GM19455 (cell line): ENCODE results near the gene CACNA1C.

Source experiments
- ATAC-seq: cut with Tn5 transposase; IDR thresholded peaks from one replicate; pipeline ENCODE4 v1.9.1; 2021; ENCODE audit not compliant: unreplicated experiment

CACNA1C gene

GRCh38 chr12:2631653-2632350, 579.0 kb downstream of the CACNA1C start:
- no peak for ATAC-seq

- no peak for ATAC-seq
Measured at GRCh38 chr12:2633176-2633824, 580.5 kb downstream of the CACNA1C start.

GRCh38 chr12:2633825-2634200, 581.0 kb downstream of the CACNA1C start:
- ATAC-seq, result no peak

GRCh38 chr12:2634471-2634870, 581.7 kb downstream of the CACNA1C start:
- no peak for ATAC-seq

DNA sequence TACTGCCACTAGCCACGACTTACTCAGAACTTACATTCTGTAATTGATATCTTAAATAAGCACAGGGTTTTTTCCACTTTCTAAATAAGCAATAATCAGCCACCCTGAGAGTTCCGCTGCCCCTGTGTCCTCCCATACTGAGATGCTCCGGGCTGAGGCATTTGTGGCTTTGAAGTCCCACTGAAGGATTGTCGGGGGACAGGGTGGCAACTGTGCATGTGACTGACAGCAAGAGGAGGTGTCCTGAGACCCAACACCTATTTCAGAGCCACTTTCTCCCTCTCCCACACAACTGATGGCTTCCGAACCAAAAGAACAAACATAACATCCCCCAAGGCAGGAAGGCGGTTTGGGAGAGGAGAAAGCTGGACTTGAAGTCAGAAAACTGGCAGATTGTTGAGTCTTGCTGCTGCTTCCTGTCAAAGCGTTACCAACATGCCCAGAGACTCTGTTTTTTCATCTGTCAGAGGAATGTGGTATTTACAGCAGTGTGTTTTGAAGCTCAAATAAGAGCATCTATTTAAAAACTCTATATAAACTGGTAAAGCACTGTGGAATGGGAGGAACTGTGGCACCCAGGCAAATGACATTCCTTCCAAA, 584.1 kb downstream of the CACNA1C start:
- no peak for ATAC-seq

GRCh38 chr12:2637371-2637770, 584.6 kb downstream of the CACNA1C start:
- no peak for ATAC-seq

- no peak for ATAC-seq
Measured at GRCh38 chr12:2638273-2639019, 585.7 kb downstream of the CACNA1C start.

DNA sequence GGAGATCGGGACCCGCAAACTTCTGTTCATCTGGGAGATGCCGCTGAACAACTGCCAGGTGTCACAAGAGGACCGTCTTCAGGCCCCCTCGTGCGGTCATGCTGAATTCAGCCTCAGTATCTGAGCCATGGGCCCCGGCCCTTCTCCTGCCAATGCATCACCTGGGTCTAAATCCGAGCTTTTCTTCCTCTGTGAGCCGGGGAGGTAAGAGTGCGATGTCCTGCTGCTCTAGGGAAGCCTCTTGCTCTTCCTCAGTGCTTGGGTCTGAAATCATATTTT, 586.2 kb downstream of the CACNA1C start:
- no peak for ATAC-seq

DNA sequence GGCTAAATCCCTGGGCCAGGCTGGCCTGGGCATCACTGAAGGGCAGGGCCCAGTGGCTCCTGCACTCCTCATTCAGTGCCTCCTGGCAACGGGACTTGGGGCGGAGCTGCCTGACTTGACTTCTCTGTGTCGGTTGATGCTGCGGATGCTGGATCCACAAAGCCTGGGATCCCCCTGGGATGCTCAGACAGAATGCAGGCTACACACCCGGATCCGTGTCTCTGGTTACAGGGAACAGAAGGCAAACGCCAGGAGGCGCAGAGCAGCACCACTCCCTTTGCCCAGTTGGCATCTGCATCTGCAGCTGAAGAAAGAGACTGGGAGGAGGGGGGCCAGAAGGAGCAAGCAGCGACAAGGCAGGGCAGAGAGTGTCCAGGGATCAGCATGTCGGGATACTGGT, 587.5 kb downstream of the CACNA1C start:
- ATAC-seq, result no peak

DNA sequence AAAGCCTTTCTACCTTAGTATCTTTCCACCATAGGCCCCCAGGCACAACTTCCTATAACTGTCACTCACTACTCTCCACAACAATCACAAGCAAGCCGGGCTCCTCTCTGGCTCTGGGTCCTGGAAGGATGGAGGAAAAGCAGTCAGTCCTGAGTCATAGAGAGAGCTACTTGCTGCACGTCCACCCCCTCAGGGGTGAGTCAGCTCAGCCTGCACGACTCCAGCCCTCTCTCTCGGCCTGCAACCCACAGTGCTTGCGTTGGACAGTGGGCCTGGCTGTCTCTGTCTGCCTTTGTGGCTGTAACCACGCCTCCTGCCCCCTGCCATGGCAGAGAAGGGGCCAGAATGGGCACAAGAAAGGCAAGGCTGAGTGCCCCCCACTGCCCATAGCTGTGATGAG, 587.9 kb downstream of the CACNA1C start:
- no peak for ATAC-seq

- ATAC-seq, result no peak
Measured at GRCh38 chr12:2641207-2641606, 588.4 kb downstream of the CACNA1C start.

DNA sequence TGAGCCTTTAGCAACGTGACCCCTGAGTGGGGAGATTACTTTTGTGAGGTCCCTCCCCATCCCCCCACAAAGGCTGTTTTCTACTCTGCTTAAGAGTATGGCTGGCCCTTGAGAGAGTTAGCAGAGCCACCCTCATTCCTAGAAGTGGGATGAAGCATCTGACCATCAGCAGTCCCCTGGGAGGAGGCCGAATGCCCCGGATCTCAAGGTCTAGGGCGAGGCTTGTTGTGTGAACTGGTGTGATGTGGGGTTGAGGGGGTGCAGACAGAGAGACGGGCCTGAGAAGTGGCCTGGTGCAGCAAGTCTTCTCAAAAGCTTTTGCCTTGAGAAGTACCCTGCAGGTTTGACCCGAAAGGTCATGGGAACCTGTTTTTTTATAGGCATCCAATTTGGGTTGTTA, 589.0 kb downstream of the CACNA1C start:
- no peak for ATAC-seq

DNA sequence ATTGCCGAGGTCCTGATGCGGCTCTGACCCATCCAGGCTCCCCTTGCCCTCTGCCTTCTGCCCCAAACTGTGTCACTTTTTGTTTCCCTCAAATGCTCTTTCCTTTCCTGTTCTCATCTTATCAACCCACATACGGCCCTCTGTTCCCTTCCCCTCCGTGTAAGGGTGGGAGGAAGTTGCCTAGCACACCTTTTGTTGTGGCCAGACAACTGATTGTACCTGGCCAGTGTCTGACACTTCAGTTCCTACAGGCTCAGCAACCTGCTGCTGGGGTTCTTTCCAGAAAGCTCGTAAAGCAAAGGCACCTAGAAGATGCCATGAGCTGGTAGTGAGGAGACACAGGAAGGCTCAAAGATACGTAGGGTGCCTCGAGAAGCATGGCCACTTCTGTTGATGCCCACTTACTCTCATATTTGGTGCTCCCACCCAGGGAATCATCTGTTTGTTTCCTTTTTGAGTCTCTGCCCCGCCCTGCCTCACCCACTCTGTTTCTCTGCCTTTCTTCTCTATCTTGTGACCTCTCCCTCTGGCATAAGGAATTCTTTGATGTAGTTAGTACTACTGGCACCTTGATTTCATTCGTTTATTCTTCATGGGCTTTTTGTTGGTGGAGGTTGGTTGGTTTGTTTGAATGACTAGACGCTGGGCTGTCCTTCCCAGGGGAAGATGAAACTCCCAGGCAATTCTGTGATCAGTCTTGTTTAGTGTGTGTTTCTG, 589.5 kb downstream of the CACNA1C start:
- no peak for ATAC-seq

GRCh38 chr12:2642896-2643425, 590.2 kb downstream of the CACNA1C start:
- ATAC-seq, result no peak

DNA sequence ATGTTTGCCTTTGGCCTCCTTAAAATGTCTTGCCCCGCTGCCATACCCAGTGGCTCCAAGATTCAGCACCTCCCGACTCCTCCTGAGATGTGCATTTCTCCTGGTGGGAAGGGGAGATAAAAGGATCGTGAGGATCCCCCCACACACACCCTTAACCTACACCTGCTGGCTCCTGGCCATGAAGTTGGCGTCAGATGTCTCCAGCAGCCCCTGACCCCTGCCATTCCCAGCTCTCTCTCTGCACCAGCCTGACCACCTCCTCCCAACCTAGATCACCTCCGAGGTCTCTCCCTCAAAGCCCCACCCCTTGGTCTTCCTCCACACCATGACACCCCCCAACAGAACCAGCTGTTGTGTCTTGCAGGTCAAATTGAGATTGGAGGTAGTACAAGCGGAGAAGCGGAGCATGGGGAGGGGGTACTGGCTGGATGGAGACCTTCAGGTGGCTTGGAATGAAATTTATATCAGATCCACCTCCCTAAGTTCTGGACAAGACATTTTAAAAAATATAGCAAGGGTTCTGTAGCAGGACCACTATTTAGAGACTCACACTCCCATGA, 590.9 kb downstream of the CACNA1C start:
- no peak for ATAC-seq

DNA sequence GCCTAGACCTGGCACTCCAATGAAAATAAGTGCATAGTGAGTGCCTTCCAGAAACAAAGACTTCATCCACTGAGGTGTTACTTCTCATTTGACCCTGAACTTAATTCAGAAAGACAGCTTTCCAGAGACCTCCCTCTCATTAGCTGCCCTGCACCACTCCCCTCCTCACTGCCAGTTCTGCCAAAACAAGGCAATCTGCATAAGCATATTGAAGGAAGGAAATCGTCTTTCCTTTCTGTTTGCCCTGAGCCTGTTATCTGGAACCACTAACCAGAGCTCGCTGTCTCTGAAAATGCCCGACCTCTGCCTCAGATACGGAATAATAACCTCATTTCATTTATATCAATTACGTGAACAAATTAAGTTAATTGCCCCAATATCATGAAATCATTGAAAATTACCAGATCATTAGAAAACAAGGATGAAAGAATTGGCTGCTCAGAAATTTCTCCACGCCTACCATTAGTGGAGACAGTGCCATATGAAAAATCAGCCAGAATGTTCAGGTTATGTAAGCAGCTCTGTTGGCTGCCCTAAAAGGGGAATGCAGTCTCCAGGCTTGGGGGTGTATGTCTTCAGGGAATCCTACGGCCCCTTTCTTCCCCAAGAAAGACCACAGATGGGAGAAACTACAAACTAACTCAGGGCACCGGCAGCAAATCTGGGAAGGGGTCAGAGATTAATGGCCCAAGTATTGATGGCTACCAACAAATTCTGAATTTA, 592.1 kb downstream of the CACNA1C start:
- ATAC-seq, result no peak

DNA sequence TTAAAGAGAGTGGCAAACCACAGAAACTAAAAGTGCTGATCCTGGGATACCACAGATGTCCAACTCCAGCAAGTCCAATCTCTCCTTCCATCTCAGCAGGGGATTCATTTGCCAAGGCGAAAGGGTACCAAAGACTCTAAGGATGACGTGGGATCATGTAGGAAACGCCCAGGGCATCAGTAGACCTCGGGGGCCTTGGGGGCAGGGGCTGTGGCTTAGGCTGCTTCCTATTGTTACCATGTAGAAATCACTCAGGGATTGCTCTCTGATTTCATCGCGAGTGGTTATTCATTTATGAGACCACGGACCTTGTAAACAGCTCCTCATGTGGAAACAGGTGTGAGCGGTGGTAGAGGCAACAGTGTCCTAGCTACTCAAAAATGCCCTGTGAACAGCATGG, 592.7 kb downstream of the CACNA1C start:
- ATAC-seq, result no peak

DNA sequence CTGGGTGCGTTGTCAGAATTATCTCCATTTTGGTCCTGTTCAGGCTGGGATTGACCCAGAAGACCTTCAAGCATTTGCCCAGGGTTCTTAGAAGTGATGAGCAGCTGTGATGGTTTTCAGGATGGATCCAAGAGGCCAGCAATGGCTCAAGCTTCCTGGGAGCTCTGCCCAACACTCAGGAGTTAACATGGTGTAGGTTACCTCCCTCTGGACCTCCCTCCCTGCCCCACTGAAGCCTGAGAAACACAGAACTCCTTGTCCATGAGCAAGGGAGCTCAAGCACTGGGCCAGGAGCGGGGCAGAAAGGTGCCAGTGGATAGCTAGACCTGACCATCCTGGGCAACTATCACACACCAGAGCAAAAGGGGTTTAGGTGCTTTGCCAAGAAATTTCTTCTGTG, 593.6 kb downstream of the CACNA1C start:
- no peak for ATAC-seq

DNA sequence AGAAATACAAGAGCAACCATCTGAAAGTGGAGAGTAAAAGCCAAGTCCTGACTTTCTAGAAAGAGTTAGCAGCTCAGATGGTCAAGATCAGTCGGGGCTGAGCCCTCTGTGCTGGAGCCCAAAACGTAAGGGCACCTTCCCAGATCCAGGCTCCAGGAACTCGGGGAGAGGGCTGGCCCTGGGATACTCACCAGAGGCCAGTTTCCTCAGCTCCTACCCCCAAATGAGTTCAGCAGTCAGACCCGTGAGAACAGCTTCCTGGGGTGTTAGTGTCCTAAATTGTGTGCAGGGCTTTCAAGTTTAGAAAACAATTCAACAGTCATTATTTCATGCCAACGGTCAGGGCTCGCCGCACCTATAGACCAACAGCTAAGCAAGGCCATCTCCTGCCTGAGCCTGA, 594.4 kb downstream of the CACNA1C start:
- ATAC-seq, result no peak

DNA sequence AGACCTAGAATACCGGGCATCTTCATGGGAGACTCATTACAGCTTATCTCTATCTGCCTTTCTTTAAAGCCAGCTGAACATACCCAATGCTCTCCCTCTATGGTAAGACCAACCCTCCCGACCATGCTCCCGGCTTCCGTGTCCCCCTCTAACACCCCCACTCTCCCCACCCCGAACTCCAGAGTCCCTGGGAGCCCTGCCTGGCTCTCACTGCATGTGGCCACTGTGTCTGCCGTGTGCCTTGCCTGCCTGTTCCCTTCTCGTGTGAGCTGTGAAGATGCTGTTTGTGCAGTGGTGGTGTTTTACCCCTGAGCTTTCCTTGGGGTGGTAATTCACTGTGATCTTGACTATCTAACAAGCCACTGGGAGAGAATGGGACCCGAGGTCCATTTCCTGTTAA, 595.6 kb downstream of the CACNA1C start:
- ATAC-seq, result no peak
